ENCODE results near the gene ZNRF2.

The ZNRF2 gene

DNA sequence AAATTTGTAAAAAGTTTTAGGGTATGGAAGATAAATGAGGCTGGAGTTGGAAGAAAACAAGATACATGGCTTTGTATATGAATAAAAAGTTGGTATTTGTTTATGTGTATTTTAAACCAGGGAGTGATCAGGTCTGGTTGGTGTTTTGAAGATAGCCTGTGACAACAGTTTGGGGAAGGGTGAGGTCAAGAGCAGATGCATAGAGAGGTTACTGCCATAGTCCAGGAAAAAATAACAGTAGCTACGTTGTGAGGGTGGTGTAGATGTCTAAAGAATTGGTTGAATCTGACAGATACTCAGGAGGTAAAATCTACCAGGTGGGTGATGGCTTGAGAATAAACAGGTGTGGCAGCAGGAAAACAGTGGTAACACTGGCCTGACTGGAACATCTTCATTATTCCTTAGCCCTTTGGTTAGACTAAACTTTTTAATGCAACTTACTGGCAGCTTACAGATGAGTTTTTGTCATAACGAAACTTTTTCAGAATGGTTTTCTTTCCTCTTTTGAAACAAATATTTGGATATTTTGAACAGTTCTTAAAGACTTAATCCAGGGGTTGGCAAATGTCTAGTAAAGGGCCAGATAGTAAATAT lies 25.5 kb downstream of the ZNRF2 start:
- Mint-ChIP-seq H3K27ac (no peak overlapping the region), H3K9me3 (no peaks in the 10 kb centered on the region), H3K27me3 (no peaks in the 10 kb centered on the region), H3K4me1 (peaks cover 24% of the 10 kb centered on the region), H3K4me3 (no peak overlapping the region), H3K36me3 (no peaks in the 10 kb centered on the region)
- no peak for DNase-seq
- CTCF ChIA-PET = no interaction called here

- Mint-ChIP-seq H3K36me3 (no peaks in the 10 kb centered on the region), H3K9me3 (no peaks in the 10 kb centered on the region), H3K27me3 (no peaks in the 10 kb centered on the region), H3K4me1 (peaks cover 24% of the 10 kb centered on the region), H3K4me3 (no peak overlapping the region), H3K27ac (no peak overlapping the region)
- CTCF ChIA-PET = no interaction called here
- no peak for DNase-seq
Observed at GRCh38 chr7:30310674-30311362, 26.4 kb downstream of the ZNRF2 start.

DNA sequence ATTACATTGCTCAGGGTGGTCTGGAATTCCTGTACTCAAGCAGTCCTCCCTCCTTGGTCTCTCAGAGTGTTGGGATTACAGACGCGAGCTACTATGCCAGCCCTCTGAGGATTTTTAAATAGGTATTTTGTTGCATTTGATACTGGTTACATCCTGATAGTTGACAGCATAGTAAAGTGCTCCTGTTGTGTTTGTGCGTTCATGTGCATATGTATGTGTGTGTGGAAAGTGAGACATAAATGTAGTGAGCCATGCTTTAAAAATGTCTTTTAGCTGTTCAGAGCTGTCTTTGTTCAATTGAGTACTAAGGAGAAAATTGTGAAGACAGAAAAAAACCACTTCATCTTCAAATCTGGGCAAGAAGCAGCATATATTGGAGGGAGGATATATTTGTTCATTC lies 27.8 kb downstream of the ZNRF2 start:
- Mint-ChIP-seq H3K27ac (no peak overlapping the region), H3K27me3 (no peaks in the 10 kb centered on the region), H3K4me1 (peaks cover 18% of the 10 kb centered on the region), H3K9me3 (no peaks in the 10 kb centered on the region), H3K36me3 (peaks cover under 1% of the 10 kb centered on the region), H3K4me3 (no peak overlapping the region)
- CTCF ChIA-PET = interaction anchor here (2.3 kb wide), 1 partner anchor 10 kb away, joined by 9 read pairs; no protein-coding TSS in a partner anchor
- DNase-seq = no peak

GRCh38 chr7:30313348-30313747 lies 29.0 kb downstream of the ZNRF2 start:
- CTCF ChIA-PET = interaction anchor here (2.3 kb wide), 1 partner anchor 9 kb away, joined by 9 read pairs; no protein-coding TSS in a partner anchor
- peaks cover 18% of the 10 kb centered on the region for H3K4me1 Mint-ChIP-seq
- H3K27ac Mint-ChIP-seq = no peak overlapping the region
- H3K27me3 Mint-ChIP-seq = no peaks in the 10 kb centered on the region
- no peaks in the 10 kb centered on the region for H3K9me3 Mint-ChIP-seq
- H3K36me3 Mint-ChIP-seq = peaks cover 4% of the 10 kb centered on the region
- H3K4me3 Mint-ChIP-seq = no peak overlapping the region
- no peak for DNase-seq

DNA sequence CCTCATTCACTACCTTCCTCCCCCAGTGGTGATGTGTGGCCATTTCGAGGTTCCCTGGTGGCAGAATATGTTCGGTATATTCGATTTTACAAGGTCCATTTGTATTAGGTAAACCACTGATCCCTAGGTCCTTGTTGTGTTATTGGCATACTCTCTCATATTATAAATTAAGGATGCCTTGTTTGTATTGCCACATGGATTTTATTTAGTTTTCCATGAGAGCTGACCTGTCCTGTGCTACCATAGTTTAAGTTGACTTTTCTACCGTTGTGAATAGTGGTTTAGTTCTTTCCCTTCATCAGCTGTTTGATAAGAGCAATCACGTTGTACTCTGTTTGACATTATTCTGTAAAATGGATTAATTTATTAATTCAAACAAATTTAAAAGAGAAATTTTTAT lies 29.4 kb downstream of the ZNRF2 start:
- H3K9me3 Mint-ChIP-seq = no peaks in the 10 kb centered on the region
- peaks cover 20% of the 10 kb centered on the region for H3K4me1 Mint-ChIP-seq
- peaks cover 4% of the 10 kb centered on the region for H3K36me3 Mint-ChIP-seq
- no peaks in the 10 kb centered on the region for H3K27me3 Mint-ChIP-seq
- H3K27ac Mint-ChIP-seq = no peak overlapping the region
- DNase-seq = no peak
- CTCF ChIA-PET = interaction anchor here (2.3 kb wide), 1 partner anchor 9 kb away, joined by 9 read pairs; no protein-coding TSS in a partner anchor
- H3K4me3 Mint-ChIP-seq = no peak overlapping the region

DNA sequence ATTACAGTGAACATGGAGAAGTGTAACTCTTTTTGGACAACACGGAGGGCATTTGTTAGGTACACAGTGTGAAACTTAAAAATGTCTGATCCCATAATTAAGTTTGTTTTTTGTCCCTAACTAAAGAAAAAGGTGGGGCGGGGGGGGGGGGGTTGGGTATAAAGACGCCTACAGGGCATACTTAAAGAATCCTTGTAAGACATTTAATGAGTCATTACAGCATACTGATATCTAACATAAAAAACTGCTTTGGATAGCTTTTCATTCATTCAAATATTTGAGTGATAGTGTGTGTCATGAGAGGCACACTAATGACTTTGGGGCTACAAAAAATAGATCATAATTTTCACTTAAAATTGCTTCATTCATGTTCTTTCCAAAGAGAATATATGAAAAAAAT lies 31.2 kb downstream of the ZNRF2 start:
- H3K9me3 Mint-ChIP-seq = no peaks in the 10 kb centered on the region
- no peak for DNase-seq
- H3K27me3 Mint-ChIP-seq = no peaks in the 10 kb centered on the region
- no peak overlapping the region for H3K4me3 Mint-ChIP-seq
- H3K36me3 Mint-ChIP-seq = peaks cover 4% of the 10 kb centered on the region
- CTCF ChIA-PET = no interaction called here
- H3K4me1 Mint-ChIP-seq = peaks cover 18% of the 10 kb centered on the region
- H3K27ac Mint-ChIP-seq = no peak overlapping the region

GRCh38 chr7:30320392-30320791 lies 36.0 kb downstream of the ZNRF2 start:
- no peak overlapping the region for H3K4me3 Mint-ChIP-seq
- H3K9me3 Mint-ChIP-seq = no peaks in the 10 kb centered on the region
- H3K36me3 Mint-ChIP-seq = peaks cover 16% of the 10 kb centered on the region
- DNase-seq = no peak
- no peak overlapping the region for H3K27ac Mint-ChIP-seq
- peaks cover 50% of the 10 kb centered on the region for H3K4me1 Mint-ChIP-seq
- H3K27me3 Mint-ChIP-seq = no peaks in the 10 kb centered on the region
- CTCF ChIA-PET = no interaction called here

GRCh38 chr7:30321089-30321881 lies 36.9 kb downstream of the ZNRF2 start:
- no peaks in the 10 kb centered on the region for H3K27me3 Mint-ChIP-seq
- DNase-seq = no peak
- peak overlapping the region; percentile 61 for H3K4me3 Mint-ChIP-seq
- peaks cover 52% of the 10 kb centered on the region for H3K4me1 Mint-ChIP-seq
- peaks cover 2% of the 10 kb centered on the region for H3K9me3 Mint-ChIP-seq
- H3K27ac Mint-ChIP-seq = peak overlapping the region; percentile 98
- CTCF ChIA-PET = interaction anchor here (1.9 to 2.7 kb wide), 2 partner anchors 8 to 28 kb away, joined by 9 to 13 read pairs; no protein-coding TSS in a partner anchor
- peaks cover 20% of the 10 kb centered on the region for H3K36me3 Mint-ChIP-seq

- Mint-ChIP-seq H3K27ac (peak overlapping the region; percentile 98), H3K36me3 (peaks cover 26% of the 10 kb centered on the region), H3K4me3 (peak overlapping the region; percentile 61), H3K9me3 (peaks cover 3% of the 10 kb centered on the region), H3K27me3 (no peaks in the 10 kb centered on the region), H3K4me1 (peaks cover 54% of the 10 kb centered on the region)
- no peak for DNase-seq
- CTCF ChIA-PET = interaction anchor here (1.2 to 2.7 kb wide), 6 partner anchors 9 to 46 kb away, joined by 3 to 13 read pairs (median 10); no protein-coding TSS in a partner anchor
Observed at GRCh38 chr7:30321882-30322192, 37.4 kb downstream of the ZNRF2 start.

DNA sequence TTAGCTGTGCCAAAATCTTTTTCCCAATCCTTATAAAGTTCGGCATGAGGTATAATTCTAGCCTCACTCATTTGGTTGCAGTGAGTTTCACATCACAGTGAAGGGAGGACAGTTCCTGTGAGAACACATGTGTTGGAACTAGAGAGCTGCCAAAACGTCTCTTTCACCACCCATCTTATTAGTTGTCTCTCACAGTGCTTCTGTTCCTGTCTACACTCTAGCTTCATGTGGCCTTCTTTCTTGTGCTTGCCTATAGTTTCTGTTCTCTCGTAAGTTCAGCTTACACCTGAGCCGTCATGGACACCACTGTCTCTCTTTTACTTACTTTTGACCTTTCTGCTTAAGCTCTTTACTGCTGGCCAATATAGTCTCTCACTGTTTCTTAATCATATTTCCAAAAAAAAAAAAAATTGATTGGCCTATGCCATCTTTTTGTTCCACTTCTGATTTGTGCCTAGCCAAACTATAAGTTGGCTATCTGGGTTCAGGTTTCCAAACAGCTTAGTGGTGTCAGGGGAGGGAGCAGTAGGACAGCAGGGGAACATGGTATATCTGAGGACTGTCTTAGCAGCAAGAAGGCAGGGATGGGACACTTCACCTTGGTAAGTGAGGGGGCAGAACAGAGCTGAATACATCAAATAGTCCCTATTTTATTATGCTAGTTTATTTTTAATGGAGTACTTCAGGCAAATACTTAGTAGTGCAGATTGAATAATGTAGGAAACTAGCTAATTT lies 38.0 kb downstream of the ZNRF2 start:
- Mint-ChIP-seq H3K4me3 (peak overlapping the region; percentile 61), H3K4me1 (peaks cover 52% of the 10 kb centered on the region), H3K27me3 (no peaks in the 10 kb centered on the region), H3K36me3 (peaks cover 28% of the 10 kb centered on the region), H3K27ac (peak overlapping the region; percentile 98), H3K9me3 (peaks cover 3% of the 10 kb centered on the region)
- no peak for DNase-seq
- CTCF ChIA-PET = interaction anchor here (0.6 to 2.7 kb wide), 8 partner anchors 9 to 53 kb away, joined by 3 to 13 read pairs (median 8); no protein-coding TSS in a partner anchor

DNA sequence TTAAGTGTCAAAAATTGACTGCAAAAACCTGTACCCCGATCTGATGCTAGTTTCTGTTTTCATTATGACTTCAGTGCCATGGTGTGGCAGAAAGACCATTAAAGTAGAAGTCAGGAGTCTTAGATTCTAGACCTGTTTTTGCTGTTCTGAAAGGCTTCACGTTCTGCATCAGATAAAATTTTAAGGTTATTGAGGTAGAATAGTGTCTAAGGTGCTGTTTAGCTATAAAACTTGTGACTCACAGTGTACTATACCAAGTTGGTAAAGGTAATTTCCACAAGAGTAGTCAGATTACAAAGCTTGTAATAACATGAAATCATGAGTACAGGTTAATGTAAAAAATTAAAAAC lies 38.6 kb downstream of the ZNRF2 start:
- DNase-seq = no peak
- peak overlapping the region; percentile 61 for H3K4me3 Mint-ChIP-seq

GRCh38 chr7:30327813-30328212 lies 43.4 kb downstream of the ZNRF2 start:
- CTCF ChIA-PET = interaction anchor here (1.8 kb wide), 1 partner anchor 21 kb away, joined by 3 read pairs; no protein-coding TSS in a partner anchor
- Mint-ChIP-seq H3K4me1 (peaks cover 51% of the 10 kb centered on the region), H3K27me3 (peaks cover 4% of the 10 kb centered on the region), H3K36me3 (peaks cover 36% of the 10 kb centered on the region), H3K4me3 (no peak overlapping the region), H3K27ac (no peak overlapping the region), H3K9me3 (peaks cover 4% of the 10 kb centered on the region)
- no peak for DNase-seq

More for the DNA sequence above, 38.6 kb downstream of the ZNRF2 start:
- Mint-ChIP-seq H3K27me3 (no peaks in the 10 kb centered on the region), H3K27ac (peak overlapping the region; percentile 98), H3K9me3 (peaks cover 3% of the 10 kb centered on the region), H3K36me3 (peaks cover 26% of the 10 kb centered on the region), H3K4me1 (peaks cover 49% of the 10 kb centered on the region)
- CTCF ChIA-PET = interaction anchor here (0.6 to 2.7 kb wide), 8 partner anchors 8 to 53 kb away, joined by 3 to 13 read pairs (median 8); no protein-coding TSS in a partner anchor

DNA sequence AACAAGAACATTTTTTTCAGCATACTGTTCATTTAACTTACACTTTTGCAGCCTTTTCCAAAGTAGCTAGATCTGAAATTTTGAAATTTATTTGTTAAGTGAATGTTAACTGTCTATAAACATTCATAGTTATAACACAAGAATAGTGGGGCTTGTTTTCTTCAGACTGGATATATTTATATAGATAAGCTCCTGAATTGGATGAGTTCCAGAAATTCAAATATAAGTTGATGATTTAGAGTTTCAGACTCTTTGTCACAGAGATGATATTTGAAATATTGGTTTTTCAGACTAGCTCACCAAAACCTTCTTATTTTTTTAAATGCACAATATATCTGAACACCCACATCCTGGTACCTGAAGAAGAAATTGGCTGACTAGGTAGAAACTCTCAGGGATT lies 44.0 kb downstream of the ZNRF2 start:
- Mint-ChIP-seq H3K9me3 (peaks cover 4% of the 10 kb centered on the region), H3K36me3 (peaks cover 34% of the 10 kb centered on the region), H3K4me1 (peaks cover 46% of the 10 kb centered on the region), H3K27ac (no peak overlapping the region), H3K27me3 (peaks cover 4% of the 10 kb centered on the region), H3K4me3 (no peak overlapping the region)
- CTCF ChIA-PET = interaction anchor here (1.8 kb wide), 1 partner anchor 21 kb away, joined by 3 read pairs; no protein-coding TSS in a partner anchor
- DNase-seq = no peak

GRCh38 chr7:30329716-30330115 lies 45.3 kb downstream of the ZNRF2 start:
- Mint-ChIP-seq H3K9me3 (peaks cover 4% of the 10 kb centered on the region), H3K27me3 (peaks cover 4% of the 10 kb centered on the region), H3K36me3 (peaks cover 33% of the 10 kb centered on the region), H3K4me3 (no peak overlapping the region), H3K27ac (no peak overlapping the region), H3K4me1 (peaks cover 40% of the 10 kb centered on the region)
- no peak for DNase-seq
- CTCF ChIA-PET = no interaction called here
